GM18498 (cell line): Measurements from ENCODE around the gene BAHCC1.

Experiments used
- ATAC-seq: cut with Tn5 transposase; IDR thresholded peaks from one replicate; pipeline ENCODE4 v1.9.1; 2021; ENCODE audit warnings: mild to moderate bottlenecking, moderate library complexity; ENCODE audit not compliant: unreplicated experiment

Gene BAHCC1

GRCh38 chr17:81366648-81367047 lies 28.6 kb upstream of the BAHCC1 start:
- no peak for ATAC-seq

- ATAC-seq = no peak
Measured at GRCh38 chr17:81367171-81367570, 28.1 kb upstream of the BAHCC1 start.

GRCh38 chr17:81368161-81369022 lies 26.9 kb upstream of the BAHCC1 start:
- ATAC-seq = no peak

- ATAC-seq = no peak
Measured at GRCh38 chr17:81370294-81370693, 25.0 kb upstream of the BAHCC1 start.

- no peak for ATAC-seq
Measured at GRCh38 chr17:81371910-81372760, 23.1 kb upstream of the BAHCC1 start.

- no peak for ATAC-seq
Measured at GRCh38 chr17:81373536-81374160, 21.6 kb upstream of the BAHCC1 start.

- ATAC-seq = no peak
Measured at GRCh38 chr17:81374890-81375289, 20.4 kb upstream of the BAHCC1 start.

GRCh38 chr17:81376946-81377714 lies 18.1 kb upstream of the BAHCC1 start:
- ATAC-seq = no peak

- ATAC-seq = no peak
Measured at GRCh38 chr17:81378941-81379511, 16.2 kb upstream of the BAHCC1 start.

- no peak for ATAC-seq
Measured at GRCh38 chr17:81379523-81379942, 15.7 kb upstream of the BAHCC1 start.

GRCh38 chr17:81380131-81380530 lies 15.1 kb upstream of the BAHCC1 start:
- no peak for ATAC-seq

GRCh38 chr17:81380666-81381518 lies 14.4 kb upstream of the BAHCC1 start:
- ATAC-seq = no peak

GRCh38 chr17:81381632-81382577 lies 13.4 kb upstream of the BAHCC1 start:
- ATAC-seq = no peak

- no peak for ATAC-seq
Measured at GRCh38 chr17:81382851-81383250, 12.4 kb upstream of the BAHCC1 start.

GRCh38 chr17:81383504-81384421 lies 11.5 kb upstream of the BAHCC1 start:
- ATAC-seq = no peak

GRCh38 chr17:81384929-81385319 lies 10.3 kb upstream of the BAHCC1 start:
- no peak for ATAC-seq
